HG03139 (cell line): ENCODE measurements around the gene TMEM200B.
"Not testable (repeated sequence)": the region's sequence is repeated elsewhere in the genome, so short reads cannot be mapped to it uniquely, and the experiment has no call there.

Source experiments
- ATAC-seq: cut with Tn5 transposase; IDR thresholded peaks from one replicate; pipeline ENCODE4 v1.9.1; 2021; ENCODE audit not compliant: unreplicated experiment

The TMEM200B gene

DNA sequence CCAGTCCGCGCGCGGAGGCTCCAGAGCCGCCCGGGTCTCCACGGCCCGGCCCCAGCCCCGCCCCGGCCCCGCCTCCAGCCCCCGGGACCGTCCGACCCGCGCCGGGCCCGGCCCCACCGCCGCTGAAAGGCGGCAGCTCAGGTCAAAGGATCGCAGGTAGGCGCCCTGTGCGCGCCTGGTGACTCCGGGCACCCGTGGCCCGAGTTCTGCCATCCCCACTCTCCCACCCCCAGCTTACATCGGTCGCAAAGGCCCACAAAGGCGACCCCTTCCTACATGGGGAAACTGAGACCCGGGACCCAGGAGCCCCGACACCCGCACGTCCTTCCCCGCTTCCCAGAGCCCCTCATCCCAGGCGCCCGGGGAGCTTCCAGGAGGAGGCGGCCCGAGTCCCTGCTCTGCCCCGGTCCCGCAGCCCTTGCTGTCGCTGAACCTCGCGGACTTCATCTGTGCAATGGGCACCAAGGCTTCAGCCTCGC lies at the start of gene TMEM200B:
Gene TMEM200B, minus strand, starts transcription at position 17 of the 479 bp plus-strand sequence. CDS start 2,075 bp downstream, outside the sequence.
- no peak for ATAC-seq

DNA sequence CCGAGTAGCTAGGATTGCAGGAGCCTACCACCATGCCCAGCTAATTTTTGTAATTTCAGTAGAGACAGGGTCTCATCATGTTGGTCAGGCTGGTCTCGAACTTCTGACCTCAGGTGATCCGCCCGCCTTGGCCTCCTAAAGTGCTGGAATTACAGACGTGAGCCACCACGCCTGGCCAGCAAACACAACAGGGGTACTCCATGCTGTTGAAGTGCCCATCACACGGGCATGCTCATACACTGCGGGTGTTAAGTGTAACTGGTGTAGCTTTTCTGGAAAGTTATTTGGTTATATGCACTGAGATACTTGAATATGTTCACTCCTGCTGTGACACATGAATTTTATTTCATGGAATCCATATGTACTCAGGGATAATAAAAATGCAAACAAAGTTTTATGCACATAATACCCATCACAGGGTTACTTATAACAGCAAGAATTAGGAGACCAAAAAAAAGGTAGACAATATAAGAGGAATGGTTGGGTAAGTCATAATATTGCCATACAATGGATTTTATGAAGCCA lies 48.8 kb upstream of the TMEM200B start:
- no peak for ATAC-seq

DNA sequence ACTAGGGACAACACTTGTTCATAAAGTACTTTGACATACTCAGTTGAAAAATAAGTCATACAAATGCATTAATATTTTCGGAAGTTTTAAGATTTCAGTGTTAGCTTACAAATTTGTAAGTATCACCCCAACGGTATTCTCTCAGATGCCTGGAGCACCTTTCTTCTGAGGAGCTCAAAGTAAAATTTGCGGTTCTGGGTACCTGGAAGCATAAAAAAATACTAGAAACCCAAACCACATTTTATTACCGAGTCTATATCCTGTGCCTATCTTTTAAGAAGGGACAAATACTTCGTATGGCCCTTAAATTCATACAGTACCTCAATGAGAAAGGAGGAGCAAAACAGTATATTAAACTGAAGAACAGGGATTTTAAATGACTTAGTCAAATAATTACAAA lies 47.8 kb upstream of the TMEM200B start:
- ATAC-seq, result no peak

DNA sequence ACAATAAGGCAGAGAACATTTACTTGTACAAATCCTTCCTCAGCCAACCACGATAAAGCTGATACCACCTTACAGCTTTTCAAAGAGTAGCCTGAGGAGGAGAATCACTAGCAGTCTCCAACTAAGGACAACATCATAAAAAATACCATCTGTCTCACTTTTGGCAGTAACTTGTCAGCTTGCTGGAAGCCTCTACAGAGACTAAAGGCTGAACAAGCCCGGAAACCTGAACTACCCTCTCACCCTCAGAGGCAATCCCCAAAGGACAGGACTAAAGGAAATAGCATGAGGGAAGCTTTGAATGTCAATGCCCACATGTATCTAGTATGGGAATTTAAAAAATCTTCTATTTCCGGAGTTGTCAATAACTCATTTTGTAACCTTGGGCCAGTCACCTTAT lies 47.4 kb upstream of the TMEM200B start:
- ATAC-seq, result no peak

DNA sequence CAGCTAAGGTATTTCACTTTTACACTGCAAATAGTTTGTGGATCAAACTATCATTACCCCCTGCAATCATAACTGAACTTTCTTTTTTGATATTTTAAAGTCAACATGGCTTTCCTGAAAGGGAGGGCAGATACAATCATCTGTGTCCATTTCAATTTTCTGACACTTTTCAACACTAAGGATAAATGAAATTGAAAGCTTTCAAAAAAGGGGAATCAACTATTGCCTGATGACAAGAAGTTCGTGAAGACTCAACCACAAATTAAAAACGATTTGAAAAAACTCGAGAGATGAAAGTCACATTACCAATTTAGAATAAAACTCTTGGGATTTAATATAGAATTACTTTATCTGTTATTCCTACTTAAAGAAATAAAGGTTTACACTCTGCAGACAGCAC lies 46.3 kb upstream of the TMEM200B start:
- ATAC-seq, result no peak

DNA sequence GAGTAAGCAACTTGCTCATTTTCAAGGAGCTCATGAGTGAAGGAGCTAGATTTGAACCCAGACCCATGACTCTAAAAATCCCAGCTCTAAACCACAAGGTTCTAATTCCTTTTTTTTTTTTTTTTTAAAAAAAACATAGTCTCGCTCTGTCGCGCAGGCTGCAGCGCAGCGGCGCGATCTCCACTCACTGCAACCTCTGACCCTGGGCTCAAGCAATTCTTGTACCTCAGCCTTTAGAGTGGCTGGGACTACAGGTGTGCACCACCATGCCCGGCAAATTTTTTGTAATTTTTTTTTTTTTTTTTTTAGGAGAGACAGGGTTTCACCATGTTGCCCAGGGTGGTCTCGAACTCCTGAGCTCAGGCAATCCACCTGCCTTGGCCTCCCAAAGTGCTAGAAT lies 44.2 kb upstream of the TMEM200B start:
- ATAC-seq, result no peak

DNA sequence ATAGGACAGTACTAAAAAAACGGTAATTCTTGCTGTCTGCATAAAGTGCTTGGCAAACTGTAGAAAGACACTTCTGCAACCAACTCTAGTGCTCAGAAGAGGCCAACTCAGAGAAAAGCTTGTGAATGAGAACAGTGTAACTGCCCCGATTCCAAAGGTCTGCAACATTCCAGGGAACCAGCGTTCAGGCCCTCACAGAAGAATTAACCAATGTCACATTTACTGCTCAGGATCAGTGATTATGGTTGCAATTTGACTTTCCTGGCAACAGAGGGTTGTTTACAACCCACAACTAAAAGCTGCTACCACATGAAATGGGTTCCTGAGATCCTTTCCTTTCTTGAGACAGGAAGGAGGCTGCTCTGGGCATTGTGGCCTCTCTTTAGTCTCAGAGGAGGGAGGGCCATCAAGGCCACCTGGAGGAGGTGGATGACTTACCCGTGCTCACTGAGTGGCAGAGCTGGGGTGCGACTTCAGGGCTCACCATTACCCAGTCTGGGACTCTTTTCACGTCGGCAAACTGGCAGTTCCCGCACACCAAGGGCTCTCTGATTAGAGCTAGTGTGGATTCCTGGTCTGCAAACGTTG lies 42.7 kb upstream of the TMEM200B start:
- ATAC-seq, result no peak

DNA sequence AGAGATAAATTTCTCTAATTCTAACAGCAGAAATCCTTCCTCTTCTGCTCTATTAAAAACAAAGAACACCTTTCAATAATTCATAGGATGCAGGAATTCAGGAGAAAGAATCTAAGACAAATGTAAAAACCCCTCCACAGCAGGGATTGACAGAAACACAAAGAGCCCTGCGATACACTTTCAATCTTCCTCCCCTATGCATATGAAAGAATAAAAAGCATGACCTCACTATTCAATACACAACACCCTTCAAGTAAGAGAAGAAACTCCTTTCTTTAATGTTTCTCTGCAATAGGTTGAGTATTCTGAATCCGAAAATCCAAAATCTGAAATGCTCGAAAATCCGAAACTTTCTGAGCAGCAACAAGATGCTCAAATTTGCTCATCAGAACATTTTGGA lies 40.9 kb upstream of the TMEM200B start:
- no peak for ATAC-seq

DNA sequence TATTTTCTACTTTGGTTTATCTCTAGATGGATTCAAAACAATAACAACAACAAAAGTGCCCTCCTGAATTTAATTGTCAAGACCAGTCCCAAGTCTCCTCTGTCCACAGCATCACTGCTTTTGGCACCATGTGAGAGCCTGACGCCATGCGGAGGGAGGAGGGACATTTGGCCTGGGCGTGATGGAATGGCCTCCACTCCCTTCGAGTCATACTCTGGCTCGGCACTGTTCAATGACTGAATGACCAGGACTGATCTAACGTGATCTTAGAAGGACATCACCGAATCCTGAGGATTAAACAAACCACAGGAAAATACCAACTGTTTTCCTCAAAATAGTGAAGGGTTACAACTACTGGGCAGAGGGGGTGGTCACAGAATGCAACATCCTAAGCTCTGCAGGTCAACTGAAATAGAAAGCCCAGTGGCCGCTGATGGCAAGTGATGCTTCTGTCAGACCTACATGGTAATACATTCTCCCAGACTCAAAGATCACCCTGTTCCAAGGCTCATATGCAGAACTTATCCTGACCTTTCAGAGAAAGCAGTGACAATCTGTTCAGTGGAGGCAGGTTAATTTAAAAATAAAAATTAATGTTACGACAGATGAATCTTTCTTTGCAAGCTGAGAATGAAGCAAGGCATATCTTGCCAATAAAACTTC lies 38.9 kb upstream of the TMEM200B start:
- ATAC-seq, result no peak

DNA sequence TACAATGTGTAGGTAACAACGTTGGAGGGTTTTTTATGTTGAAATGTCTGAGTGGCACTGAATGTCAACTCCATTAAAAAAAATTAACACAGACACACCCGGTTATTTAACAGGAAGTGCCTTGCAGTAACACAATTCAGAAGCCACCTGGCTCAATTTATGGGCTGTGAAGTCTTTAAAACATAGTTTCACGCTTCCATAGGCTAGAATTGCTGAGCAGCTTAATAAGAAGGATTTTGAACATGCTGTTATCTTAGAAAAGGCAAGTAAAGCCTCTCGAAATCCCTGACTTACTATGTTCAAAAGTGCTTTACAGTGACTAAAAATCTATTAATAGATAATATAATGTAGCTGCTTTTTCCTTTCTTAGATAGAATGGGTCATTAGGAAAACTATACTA lies 38.3 kb upstream of the TMEM200B start:
- ATAC-seq, result no peak

DNA sequence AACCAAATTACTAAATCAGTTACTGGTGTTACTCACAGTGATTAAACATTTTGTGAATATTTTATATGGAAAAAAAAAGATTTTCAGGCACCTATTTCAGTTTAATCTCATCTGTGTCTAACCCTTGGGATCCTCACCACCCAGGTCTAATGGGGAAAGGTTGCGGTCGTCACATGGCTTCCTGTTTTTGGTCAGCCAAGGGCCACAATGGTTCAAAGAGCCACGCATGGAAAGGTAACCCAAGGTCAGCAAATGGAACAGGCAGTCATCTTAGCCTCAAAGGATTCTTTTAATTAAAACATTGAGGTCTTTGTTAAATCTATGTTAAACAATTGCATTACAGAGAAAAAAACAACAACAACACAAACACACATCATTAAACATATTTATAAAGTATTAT lies 36.1 kb upstream of the TMEM200B start:
- no peak for ATAC-seq

DNA sequence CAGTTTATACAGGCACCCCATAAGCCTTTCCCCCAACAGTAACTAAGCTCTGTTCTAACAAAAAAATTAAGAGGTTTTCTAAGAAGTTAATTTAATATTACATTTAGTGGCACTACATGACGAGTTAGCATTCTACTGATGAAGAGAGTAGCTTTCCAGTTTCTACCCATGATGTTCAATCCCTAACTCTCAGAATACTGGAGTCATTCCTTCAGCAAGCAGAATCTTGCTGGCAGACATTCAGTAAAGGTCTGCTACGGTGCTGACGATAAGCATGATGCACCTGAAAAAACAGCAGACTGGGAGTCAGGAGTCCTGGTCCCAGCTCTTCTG lies 33.5 kb upstream of the TMEM200B start:
- ATAC-seq, result no peak

DNA sequence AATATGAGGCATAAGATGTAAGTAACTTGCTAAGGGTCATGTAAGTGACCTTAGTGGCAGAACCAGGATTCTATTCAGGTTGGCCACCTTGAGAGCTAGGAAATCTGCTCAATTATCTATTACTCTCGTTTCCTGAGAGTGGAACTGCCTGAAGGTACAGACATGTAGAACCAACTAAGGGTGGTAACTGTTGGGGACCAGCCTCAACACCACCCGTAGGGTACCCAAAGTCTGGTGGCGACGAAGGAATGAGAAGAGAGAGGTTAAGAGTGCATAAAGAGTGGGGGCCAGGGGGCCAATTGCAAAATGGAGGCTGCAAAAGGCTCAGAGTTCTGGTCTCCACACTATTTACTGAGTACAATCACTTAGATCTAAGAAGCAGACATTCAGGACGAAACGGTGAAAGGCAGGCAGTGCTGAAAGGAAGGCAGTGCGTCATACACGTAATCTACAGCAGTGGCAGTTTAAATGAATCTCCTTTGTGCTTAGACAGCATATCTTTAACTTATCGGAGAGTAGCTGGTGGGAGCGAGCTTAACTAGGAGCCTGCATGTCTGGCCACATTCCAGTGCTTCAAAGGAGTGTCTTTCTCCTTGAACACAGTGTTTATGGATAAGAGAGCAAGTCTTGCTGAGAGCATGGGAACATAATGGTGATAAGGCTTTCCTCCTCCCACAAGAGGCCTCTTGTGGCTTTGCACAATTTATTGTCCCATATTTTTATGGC lies 33.0 kb upstream of the TMEM200B start:
- no peak for ATAC-seq

DNA sequence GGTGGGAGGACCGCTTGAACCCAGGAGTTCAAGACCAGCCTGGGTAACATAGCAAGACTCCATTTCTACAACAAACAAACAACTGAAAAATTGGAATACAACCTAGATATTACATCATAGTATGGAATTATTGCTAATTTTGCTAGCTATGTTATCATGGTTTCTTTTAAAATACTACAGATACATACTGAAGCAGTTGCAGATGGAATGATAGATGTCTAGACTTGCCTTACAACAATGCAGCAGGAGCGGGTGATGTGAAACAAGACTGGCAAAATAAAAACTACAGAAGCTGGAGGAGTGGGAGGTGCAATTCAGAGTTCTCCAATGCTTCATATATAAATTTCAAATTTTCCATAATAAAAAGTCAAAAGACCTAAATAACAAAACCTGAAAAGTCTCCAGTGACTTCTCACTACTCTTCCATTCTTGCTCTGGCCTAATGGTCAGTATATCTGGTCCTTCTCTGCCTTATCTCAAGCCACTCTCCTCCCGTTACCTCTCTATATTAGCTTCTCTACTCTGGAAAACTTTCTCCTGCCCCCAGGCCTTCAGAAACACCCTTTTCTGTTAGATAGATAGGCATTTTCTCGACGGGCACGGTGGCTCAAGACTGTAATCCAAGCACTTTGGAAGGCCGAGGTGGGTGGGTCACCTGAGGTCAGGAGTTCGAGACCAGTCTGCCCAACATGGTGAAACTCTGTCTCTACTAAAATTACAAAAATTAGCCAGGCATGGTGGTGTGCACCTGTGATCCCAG lies 28.5 kb upstream of the TMEM200B start:
- no peak for ATAC-seq

DNA sequence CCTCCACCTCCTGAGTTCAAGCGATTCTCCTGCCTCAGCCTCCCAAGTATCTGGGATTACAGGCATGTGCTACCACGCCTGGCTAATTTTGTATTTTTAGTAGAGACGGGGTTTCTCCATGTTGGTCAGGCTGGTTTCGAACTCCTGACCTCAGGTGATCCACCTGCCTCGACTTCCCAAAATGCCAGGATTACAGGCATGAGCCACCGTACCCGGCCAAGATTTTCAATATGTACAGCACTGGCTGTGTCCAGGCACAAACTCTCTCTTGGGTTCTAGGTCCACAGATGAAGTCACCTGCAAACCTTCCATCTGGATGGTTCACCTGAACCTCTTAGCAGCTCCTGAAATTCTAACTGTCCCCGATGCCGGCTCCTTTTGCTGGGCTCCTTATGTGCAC lies 26.6 kb upstream of the TMEM200B start:
- not testable (repeated sequence) for ATAC-seq

DNA sequence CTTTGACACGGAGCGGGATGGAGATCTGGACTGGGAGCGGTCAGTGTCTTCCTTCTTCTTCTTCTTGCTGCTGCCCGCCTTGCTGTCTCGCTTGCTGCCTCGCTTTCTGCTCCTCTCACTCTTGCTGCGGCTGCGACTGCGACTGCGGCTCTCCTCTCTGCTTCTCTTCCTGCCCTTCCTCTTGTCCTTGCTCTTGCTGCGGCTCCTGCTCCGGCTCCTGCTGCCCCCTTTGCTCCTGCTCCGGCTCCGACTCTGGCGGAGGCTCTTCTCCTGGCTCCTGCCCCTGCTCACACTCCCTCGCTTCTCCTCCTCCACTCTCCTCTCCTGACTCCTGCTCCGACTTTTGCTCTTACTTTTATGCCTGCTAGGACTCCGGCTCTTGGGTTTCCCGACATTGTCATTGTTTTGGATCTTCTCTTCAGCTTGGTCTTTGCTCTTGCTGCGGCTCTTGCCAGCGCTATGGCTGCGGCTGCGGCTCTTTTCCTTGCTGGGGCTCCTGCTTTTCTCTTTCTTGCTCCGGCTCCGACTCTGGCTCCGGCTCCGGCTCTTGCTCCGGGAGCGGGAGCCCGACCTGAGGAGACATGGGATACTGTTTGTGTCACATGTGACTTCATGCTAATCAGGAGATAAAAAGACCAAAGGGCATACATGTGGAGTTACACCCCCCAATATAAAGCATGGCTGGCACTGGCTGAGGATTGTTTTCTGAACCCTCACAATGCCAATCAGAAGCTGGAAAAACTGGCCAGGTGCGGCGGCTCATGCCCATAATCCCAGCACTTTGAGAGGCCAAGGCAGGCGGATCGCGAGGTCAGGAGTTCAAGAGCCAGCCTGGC lies 25.2 kb upstream of the TMEM200B start:
- no peak for ATAC-seq

DNA sequence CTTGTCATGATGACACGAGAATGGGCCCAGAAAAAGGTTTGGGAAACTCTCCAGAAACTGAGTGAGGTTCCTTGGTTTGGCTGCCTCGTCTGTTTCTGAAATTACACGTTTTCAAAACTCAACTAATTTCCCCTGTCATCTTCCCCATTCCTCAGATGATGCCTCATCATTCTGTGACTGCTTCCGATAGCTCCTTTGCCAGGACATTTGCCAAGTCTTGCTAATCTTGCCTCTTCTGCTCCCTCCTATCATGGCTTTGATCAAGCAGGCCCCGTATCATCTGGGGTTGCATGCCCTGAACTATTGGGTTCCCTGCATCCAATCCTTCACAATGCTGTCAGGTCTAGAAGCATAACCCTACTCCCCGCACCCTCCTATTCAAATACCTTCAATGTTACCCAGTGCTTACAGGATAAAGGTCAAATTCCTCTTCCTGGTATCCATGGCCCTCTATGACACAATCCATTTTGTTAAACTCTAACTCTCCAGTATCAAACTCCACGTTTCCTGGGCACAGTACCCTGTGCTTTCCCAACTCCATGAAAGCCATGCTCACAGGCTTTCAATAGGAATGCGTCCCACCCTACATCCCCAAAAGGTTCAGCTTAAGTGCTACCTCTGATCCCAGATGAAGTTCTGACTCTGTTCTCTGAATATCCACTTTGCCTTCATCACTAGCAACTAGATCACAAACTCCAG lies 22.2 kb upstream of the TMEM200B start:
- ATAC-seq, result no peak

DNA sequence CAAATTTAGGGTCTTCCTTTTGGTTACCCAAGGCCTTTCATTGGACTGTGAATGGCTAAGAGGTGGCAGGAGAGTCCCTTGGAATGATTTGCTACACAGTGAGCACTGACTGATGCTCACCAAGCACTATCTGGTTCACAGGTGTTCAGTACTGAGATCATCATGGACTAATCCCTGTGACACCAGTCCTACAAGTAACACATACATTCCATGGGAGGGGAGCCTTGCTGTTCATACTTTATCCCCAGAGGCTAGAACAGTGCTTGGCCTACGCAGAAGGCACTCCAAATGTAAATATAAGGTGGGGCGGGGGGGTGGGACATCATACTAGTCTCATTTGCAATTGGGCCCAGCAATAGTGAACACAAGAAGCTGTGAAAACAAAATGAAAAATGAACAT lies 20.5 kb upstream of the TMEM200B start:
- ATAC-seq, result no peak

DNA sequence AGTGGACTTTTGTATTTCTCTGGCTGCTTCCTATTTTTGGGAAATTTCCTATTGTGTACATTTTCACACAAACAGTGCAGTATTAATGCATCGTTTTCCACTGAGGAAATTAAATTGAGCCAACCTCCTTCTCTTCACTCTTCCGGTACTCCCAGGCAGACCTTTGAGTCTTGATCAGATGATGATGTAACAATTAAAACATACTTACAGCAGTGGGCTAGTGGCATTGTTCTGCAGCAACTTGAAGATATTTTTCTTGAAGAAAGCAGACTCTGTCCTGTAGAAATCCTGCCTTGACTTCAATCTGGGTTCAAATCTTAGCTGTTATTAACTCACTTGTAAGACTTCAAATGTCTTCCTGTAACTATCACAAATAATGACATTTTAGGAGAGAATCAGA lies 19.0 kb upstream of the TMEM200B start:
- no peak for ATAC-seq

DNA sequence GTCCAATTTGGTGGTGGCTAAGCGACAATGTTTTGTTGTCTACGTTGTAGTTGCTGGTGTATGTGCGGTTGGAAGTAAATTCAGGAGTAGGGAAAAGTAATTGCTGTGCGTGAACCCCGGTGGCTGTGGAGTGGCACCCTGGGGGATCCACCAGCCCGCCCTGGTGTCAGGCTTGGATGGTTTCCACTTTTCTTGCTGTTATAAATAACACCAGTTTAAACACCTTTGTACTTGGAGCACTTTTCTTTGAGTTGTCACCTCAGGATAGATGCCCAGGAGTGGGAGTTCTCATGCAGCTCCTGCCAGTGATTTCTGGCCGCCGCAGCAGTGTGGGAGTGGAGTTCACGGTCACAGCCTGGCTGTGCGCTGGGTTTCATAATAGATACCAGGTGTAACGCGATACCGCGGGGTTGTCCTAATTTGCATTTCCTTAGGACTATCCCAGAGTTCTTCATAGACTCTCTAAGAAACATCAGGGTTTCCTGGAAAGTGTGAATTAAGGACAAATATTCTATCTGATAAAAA lies 12.8 kb upstream of the TMEM200B start:
- no peak for ATAC-seq
